ENCODE measurements around the gene FLT3. TPM values are rescaled to one million over a fixed set of nuclear protein-coding genes. Genes with fewer than 3 reads are reported as not detected.

FLT3 gene
- total and polyA plus RNA-seq, 9 of the 15 experiments (the other 6 are each of a cell fraction or from before 2014, with no cell fraction given), result not detected

DNA sequence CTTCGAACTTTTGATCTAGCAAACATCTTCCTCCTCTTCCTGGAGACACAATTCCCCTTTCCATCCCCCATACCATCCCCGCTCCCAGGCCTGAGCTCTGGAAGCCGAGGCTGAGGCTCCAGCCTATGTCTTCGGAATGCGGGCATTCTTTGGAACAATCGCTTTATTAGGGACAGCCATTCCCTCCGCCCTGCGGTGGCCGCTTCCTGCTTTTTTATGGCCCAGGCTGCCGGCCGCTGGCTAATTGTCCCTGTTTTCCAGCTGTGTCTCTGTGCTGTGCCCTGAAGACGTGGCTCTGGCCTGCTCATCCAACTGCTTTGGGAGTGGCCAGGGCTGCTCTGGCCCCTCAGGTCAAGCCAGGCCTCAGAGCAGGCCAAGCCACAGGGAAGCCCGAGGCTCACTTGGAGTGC is 129.1 kb downstream of the FLT3 start:
- no peak overlapping the region for H3K4me2 ChIP-seq (ENCODE audit: insufficient read depth, low read length)
- no peaks in the 10 kb centered on the region for H3K9me1 ChIP-seq (ENCODE audit: control insufficient read depth, insufficient read depth, low read length)
- no peaks in the 10 kb centered on the region for H3K9me3 ChIP-seq (replicated peaks; ENCODE audit: control insufficient read depth, insufficient read depth, low read depth, low read length)
- TF ChIP-seq HMG20A (CRISPR knock-in tag; conservative IDR thresholded peaks at IDR 0.05), result no peak
- TF ChIP-seq, protein P1, sequence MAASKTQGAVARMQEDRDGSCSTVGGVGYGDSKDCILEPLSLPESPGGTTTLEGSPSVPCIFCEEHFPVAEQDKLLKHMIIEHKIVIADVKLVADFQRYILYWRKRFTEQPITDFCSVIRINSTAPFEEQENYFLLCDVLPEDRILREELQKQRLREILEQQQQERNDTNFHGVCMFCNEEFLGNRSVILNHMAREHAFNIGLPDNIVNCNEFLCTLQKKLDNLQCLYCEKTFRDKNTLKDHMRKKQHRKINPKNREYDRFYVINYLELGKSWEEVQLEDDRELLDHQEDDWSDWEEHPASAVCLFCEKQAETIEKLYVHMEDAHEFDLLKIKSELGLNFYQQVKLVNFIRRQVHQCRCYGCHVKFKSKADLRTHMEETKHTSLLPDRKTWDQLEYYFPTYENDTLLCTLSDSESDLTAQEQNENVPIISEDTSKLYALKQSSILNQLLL (CRISPR knock-in tag; IDR thresholded peaks at IDR 0.05; ENCODE audit: borderline replicate concordance), result no peak
- TF ChIP-seq, protein P2, sequence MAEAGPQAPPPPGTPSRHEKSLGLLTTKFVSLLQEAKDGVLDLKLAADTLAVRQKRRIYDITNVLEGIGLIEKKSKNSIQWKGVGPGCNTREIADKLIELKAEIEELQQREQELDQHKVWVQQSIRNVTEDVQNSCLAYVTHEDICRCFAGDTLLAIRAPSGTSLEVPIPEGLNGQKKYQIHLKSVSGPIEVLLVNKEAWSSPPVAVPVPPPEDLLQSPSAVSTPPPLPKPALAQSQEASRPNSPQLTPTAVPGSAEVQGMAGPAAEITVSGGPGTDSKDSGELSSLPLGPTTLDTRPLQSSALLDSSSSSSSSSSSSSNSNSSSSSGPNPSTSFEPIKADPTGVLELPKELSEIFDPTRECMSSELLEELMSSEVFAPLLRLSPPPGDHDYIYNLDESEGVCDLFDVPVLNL (CRISPR knock-in tag; IDR thresholded peaks at IDR 0.05; ENCODE audit: low read depth), result no peak
- TF ChIP-seq ZNF23 (CRISPR knock-in tag; IDR thresholded peaks at IDR 0.05), result no peak
- TF ChIP-seq PHF20 (IDR thresholded peaks at IDR 0.05; ENCODE audit: partially characterized antibody), result no peak
- no peak for TF ChIP-seq POLR3A (IDR thresholded peaks at IDR 0.05; ENCODE audit: borderline replicate concordance, extremely low read depth, insufficient read depth, insufficient read length)
- TF ChIP-seq, protein P3, sequence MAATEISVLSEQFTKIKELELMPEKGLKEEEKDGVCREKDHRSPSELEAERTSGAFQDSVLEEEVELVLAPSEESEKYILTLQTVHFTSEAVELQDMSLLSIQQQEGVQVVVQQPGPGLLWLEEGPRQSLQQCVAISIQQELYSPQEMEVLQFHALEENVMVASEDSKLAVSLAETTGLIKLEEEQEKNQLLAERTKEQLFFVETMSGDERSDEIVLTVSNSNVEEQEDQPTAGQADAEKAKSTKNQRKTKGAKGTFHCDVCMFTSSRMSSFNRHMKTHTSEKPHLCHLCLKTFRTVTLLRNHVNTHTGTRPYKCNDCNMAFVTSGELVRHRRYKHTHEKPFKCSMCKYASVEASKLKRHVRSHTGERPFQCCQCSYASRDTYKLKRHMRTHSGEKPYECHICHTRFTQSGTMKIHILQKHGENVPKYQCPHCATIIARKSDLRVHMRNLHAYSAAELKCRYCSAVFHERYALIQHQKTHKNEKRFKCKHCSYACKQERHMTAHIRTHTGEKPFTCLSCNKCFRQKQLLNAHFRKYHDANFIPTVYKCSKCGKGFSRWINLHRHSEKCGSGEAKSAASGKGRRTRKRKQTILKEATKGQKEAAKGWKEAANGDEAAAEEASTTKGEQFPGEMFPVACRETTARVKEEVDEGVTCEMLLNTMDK (IDR thresholded peaks at IDR 0.05; ENCODE audit: borderline replicate concordance, insufficient read depth, low read depth, low read length, poor library complexity, severe bottlenecking), result no peak
- no peak for TF ChIP-seq KLF10 (CRISPR knock-in tag; IDR thresholded peaks at IDR 0.05)
- TF ChIP-seq L3MBTL2 (IDR thresholded peaks at IDR 0.05), result no peak
- TF ChIP-seq, protein P4, sequence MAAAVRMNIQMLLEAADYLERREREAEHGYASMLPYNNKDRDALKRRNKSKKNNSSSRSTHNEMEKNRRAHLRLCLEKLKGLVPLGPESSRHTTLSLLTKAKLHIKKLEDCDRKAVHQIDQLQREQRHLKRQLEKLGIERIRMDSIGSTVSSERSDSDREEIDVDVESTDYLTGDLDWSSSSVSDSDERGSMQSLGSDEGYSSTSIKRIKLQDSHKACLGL (CRISPR knock-in tag; IDR thresholded peaks at IDR 0.05; ENCODE audit: borderline replicate concordance, poor library complexity, severe bottlenecking), result no peak
- no peaks in the 10 kb centered on the region for H3K79me2 ChIP-seq (ENCODE audit: control insufficient read depth, insufficient read depth, low read length)
- ChIA-PET POLR2A (no interaction called here), CTCF (ENCODE audit: low intra/inter-chr PET ratio) (no interaction called here)
- no TSS peak for BruUV-seq (replicated peaks)
- in situ Hi-C loops (cut with MboI) (loop anchor here (25.0 kb wide), 1 partner anchor 459 kb away; no protein-coding TSS in a partner anchor), intact Hi-C loops (cut with micrococcal nuclease) (no loop called here)
- DNase-seq (ENCODE audit: extremely low read depth in 1 of 4, low spot score in 3 of 4), result no peak
- peaks cover 0 to 3% of the 10 kb centered on the region in 2 experiments; a peak in 1 of 5 replicates for H3K4me1 ChIP-seq (replicated peaks in 1 of 2; ENCODE audit: control insufficient read depth in 2 of 2, insufficient read depth in 2 of 2, low read length in 2 of 2)
- H3K27ac ChIP-seq (ENCODE audit: extremely low read depth, low read depth, low read length), result no peak overlapping the region
- H4K20me1 ChIP-seq (replicated peaks; ENCODE audit: control insufficient read depth, insufficient read depth, low read length), result no peaks in the 10 kb centered on the region
- FAIRE-seq, result no peak
- no peak overlapping the region for H2AFZ ChIP-seq (ENCODE audit: low read depth, low read length)
- H3K4me3 ChIP-seq, result no peak overlapping the region
- peaks cover 11 to 70% of the 10 kb centered on the region in 2 experiments; a peak in 4 of 5 replicates for H3K27me3 ChIP-seq (ENCODE audit: control insufficient read depth in 2 of 2, insufficient read depth in 2 of 2, low read length in 2 of 2)
- ATAC-seq, result no peak
- H3K36me3 ChIP-seq (ENCODE audit: control insufficient read depth, insufficient read depth, low read length), result no peaks in the 10 kb centered on the region
- 4% methylated on average over 12 of the region's 13 CpGs for WGBS (ENCODE audit: insufficient coverage, low coverage, missing lambda C conversion rate)
- H3K9ac ChIP-seq (ENCODE audit: insufficient read depth in 1 of 2, low read depth in 2 of 2, low read length in 2 of 2), result no peak overlapping the region

Measured in K562 (cell line).